Heart left ventricle (tissue), 16 donors: ENCODE data around the gene CADPS2. TPM values are rescaled to one million over a fixed set of nuclear protein-coding genes. Genes with fewer than 3 reads are reported as not detected.

Experiments used
- ATAC-seq, 4 donors: fragments of 200-7000 bp; cut with Tn5 transposase; one replicate each; pipeline ENCODE4 v1.9.1; 2020 to 2022; ENCODE audit warnings: moderate library complexity in 4 of 4, mild to moderate bottlenecking in 3 of 4, moderate number of reproducible peaks in 1 of 4
- DNase-seq, 5 donors: peaks; one replicate each; pipeline ENCODE4 v3.0.0-alpha.2; 2020
- H3K27ac ChIP-seq, 12 donors: fragments of 200-600 bp; sonication (generic) in 4 of 12; one replicate each; pipeline versions ENCODE4 v1.5.0 to v1.8.0; 2016 to 2022; ENCODE audit warnings: mild to moderate bottlenecking in 2 of 12
- H3K27me3 ChIP-seq, 9 donors: fragments of 200-600 bp; sonication (generic) in 2 of 9; one replicate each; pipeline versions ENCODE4 v1.5.1 to v1.8.0; 2016 to 2022; ENCODE audit warnings: mild to moderate bottlenecking in 3 of 9
- H3K36me3 ChIP-seq, 9 donors: fragments of 200-600 bp; sonication (generic) in 2 of 9; one replicate each; pipeline versions ENCODE4 v1.5.0 to v1.8.0; 2018 to 2022; ENCODE audit warnings: mild to moderate bottlenecking in 2 of 9
- H3K4me1 ChIP-seq, 12 donors: fragments of 200-600 bp; sonication (generic) in 4 of 12; one replicate each; pipeline versions ENCODE4 v1.5.0 to v1.8.0; 2016 to 2022; ENCODE audit warnings: mild to moderate bottlenecking in 3 of 12
- H3K4me3 ChIP-seq, 12 donors: fragments of 200-600 bp; sonication (generic) in 4 of 12; one replicate each; pipeline versions ENCODE4 v1.5.0 to v1.8.0; 2017 to 2022; ENCODE audit warnings: mild to moderate bottlenecking in 9 of 12, moderate library complexity in 4 of 12
- H3K9me3 ChIP-seq, 12 donors: fragments of 200-600 bp; sonication (generic) in 4 of 12; one replicate each; pipeline versions ENCODE4 v1.5.0 to v1.8.0; 2016 to 2022; ENCODE audit warnings: mild to moderate bottlenecking in 1 of 12
- CTCF ChIP-seq, 12 donors: fragments of 200-600 bp; sonication (generic) in 4 of 12; IDR thresholded peaks; one replicate each; pipeline versions ENCODE4 v1.5.0 to v1.8.0; 2018 to 2022; ENCODE audit warnings: antibody characterized with exemption in 12 of 12, mild to moderate bottlenecking in 5 of 12
- POLR2A ChIP-seq, 2 donors: fragments of 450-650 bp; IDR thresholded peaks; one replicate each; pipeline ENCODE4 v1.6.1; 2017; ENCODE audit warnings: antibody characterized with exemption in 2 of 2, mild to moderate bottlenecking in 2 of 2, moderate library complexity in 2 of 2
- WGBS, 4 donors: extraction: QIAGEN DNeasy Blood & Tissue Kit in 2 of 4; methylation state at CpG; one replicate each; pipeline versions ENCODE4 v1.1.5 to v1.1.7; 2013 to 2018; 5-methylcytosine and 5-hydroxymethylcytosine counted together
- intact Hi-C, 10 donors: fragments of 100-400 bp; cut with DNase I; formaldehyde crosslinking; loops; one replicate each; pipeline versions ENCODE4 v1.11.1 to v1.14.2; 2022
- polyA plus RNA-seq, 2 donors: library from polyadenylated mRNA; stranded (reverse); fragments of 200-250 nt; gene quantifications; one replicate each; pipeline ENCODE4 v1.2.3, GENCODE V29; 2013
- total RNA-seq, 9 donors: library from RNA; depleted of rRNA in 2 of 9; stranded (reverse); fragments of >200 nt in 2 of 9; fragmentation: NEBNext Ultra II Directional in 3 of 9; extraction: Animal tissue kit (Norgen Biotek cat#: 25700) in 3 of 9; gene quantifications; one replicate each; pipeline versions ENCODE4 v1.1.0 to v1.2.4, GENCODE V29; 2016 to 2023
- donor health status: ischemic (EF 13 %, LVEDD 7.1; RV severe dilation, severe dysfunction).
- donor health status: healthy with polysubstance abuse.
- donor health status: DM: no; HTN: yes; CAD: no.
- donor health status: DM: no; HTN: no; CAD: no.
- donor health status: ischemic (EF 25% LVEDD 6.9; RV normal size, moderate dysfunction).
- donor health status: ischemic (EF 25% LVEDD 5.7; RV mildly dilated, moderate dysfunction).
- donor health status: healthy.
- donor health status: DM: yes; HTN: yes; CAD: no.
- donor health status: ischemic (EF 35%, LVEDD 5.7; RV mildly dilated, moderate dysfunction).
- donor health status: nonischemic (EF 11% LVEDD 7.7; RV severe dilation, severe dysfunction).
- donor health status: DM: yes; HTN: yes; CAD: no.
- donor health status: PGD.
- donor health status: ischemic (EF 29% LVEDD 5.4; RV normal size, mild dysfunction).
- donor health status: nonischemic (EF 23%, LVEDD 6.1; RV moderate dilation, normal function).

Gene CADPS2
- total and polyA plus RNA-seq, 11 donors, result 6.5 to 29.0 (median 10.3) TPM

- Histone ChIP-seq H3K9me3 (no peaks in the 10 kb centered on the region), H3K36me3 (no peaks in the 10 kb centered on the region), H3K4me1 (peaks cover 0 to 34% (median 10%) of the 10 kb centered on the region in 12 donors), H3K4me3 (no peak overlapping the region), H3K27ac (peak overlapping the region in 5 of 12 donors; percentile 56 to 80 (median 72)), H3K27me3 (no peaks in the 10 kb centered on the region)
- intact Hi-C loops, result loop anchor here in 7 of 10 donors (1.0 to 10.0 kb wide), 9 partner anchors 43 to 351 kb away; partner anchors contain the start of gene CADPS2 (in 4 of the 7)
- 90 to 96% (median 94%) methylated on average over 1 of the region's 1 CpG for WGBS, 4 donors
- ATAC-seq (no peak), DNase-seq (no peak)
- no peak for TF ChIP-seq CTCF (IDR thresholded peaks at IDR 0.05)
These were observed 82.4 kb downstream of the CADPS2 start for GRCh38 chr7:122803851-122804250.

GRCh38 chr7:122803323-122803722 is 82.9 kb downstream of the CADPS2 start:
- intact Hi-C loops, result loop anchor here in 7 of 10 donors (1.0 to 10.0 kb wide), 9 partner anchors 44 to 351 kb away; partner anchors contain the start of gene CADPS2 (in 4 of the 7)
- DNase-seq (no peak), ATAC-seq (peak in 2 of 4 donors; percentile 19 to 66)
- Histone ChIP-seq H3K4me3 (no peak overlapping the region), H3K36me3 (no peaks in the 10 kb centered on the region), H3K27ac (peak overlapping the region in 11 of 12 donors; percentile 22 to 80 (median 72)), H3K27me3 (no peaks in the 10 kb centered on the region), H3K9me3 (no peaks in the 10 kb centered on the region), H3K4me1 (peaks cover 0 to 34% (median 10%) of the 10 kb centered on the region in 12 donors)
- TF ChIP-seq CTCF (IDR thresholded peaks at IDR 0.05) (peak; percentile 30 to 72 (median 51)), POLR2A (IDR thresholded peaks at IDR 0.05) (no peak)
- WGBS, 4 donors, result 44 to 53% (median 47%) methylated on average over 2 of the region's 2 CpGs

GRCh38 chr7:122802301-122802751 is 83.9 kb downstream of the CADPS2 start:
- H3K9me3 ChIP-seq, result no peaks in the 10 kb centered on the region
- H3K4me1 ChIP-seq, result peaks cover 0 to 34% (median 10%) of the 10 kb centered on the region in 12 donors
- peak overlapping the region; percentile 22 to 80 (median 72) for H3K27ac ChIP-seq
- peak in 4 of 5 donors; percentile 31 to 60 (median 38) for DNase-seq
- no peaks in the 10 kb centered on the region for H3K36me3 ChIP-seq
- WGBS, 4 donors, result 16 to 19% (median 18%) methylated on average over 6 of the region's 6 CpGs
- ATAC-seq, result peak; percentile 85 to 97 (median 92)
- intact Hi-C loops, result loop anchor here in 7 of 10 donors (2.0 to 10.0 kb wide), 7 partner anchors 45 to 352 kb away; partner anchors contain the start of gene CADPS2 (in 3 of the 7)
- TF ChIP-seq CTCF (IDR thresholded peaks at IDR 0.05) (no peak), POLR2A (IDR thresholded peaks at IDR 0.05) (no peak)
- H3K4me3 ChIP-seq, result peak overlapping the region in 3 of 12 donors; percentile 17 to 21 (median 19)
- H3K27me3 ChIP-seq, result no peaks in the 10 kb centered on the region

GRCh38 chr7:122791959-122792545 is 94.2 kb downstream of the CADPS2 start:
- no peak for ATAC-seq
- 91 to 98% (median 95%) methylated on average over 3 of the region's 3 CpGs for WGBS, 4 donors
- intact Hi-C loops, result loop anchor here in 1 of 10 donors (10.0 kb wide), 1 partner anchor 363 kb away; no protein-coding TSS in a partner anchor
- TF ChIP-seq POLR2A (IDR thresholded peaks at IDR 0.05), result no peak
- no peak for TF ChIP-seq CTCF (IDR thresholded peaks at IDR 0.05)
- H3K4me3 ChIP-seq, result no peak overlapping the region
- H3K27ac ChIP-seq, result no peak overlapping the region
- H3K27me3 ChIP-seq, result no peaks in the 10 kb centered on the region
- H3K9me3 ChIP-seq, result peaks cover 0 to 2% (median 0%) of the 10 kb centered on the region in 12 donors
- no peaks in the 10 kb centered on the region for H3K4me1 ChIP-seq
- no peaks in the 10 kb centered on the region for H3K36me3 ChIP-seq
- no peak for DNase-seq
